ENCODE results near the gene POU2AF3. TPM values are rescaled to one million over a fixed set of nuclear protein-coding genes. Genes with fewer than 3 reads are reported as not detected.

Gene POU2AF3
- total and polyA plus RNA-seq, 8 donors, result 1.1 to 15.7 (median 2.2) TPM

DNA sequence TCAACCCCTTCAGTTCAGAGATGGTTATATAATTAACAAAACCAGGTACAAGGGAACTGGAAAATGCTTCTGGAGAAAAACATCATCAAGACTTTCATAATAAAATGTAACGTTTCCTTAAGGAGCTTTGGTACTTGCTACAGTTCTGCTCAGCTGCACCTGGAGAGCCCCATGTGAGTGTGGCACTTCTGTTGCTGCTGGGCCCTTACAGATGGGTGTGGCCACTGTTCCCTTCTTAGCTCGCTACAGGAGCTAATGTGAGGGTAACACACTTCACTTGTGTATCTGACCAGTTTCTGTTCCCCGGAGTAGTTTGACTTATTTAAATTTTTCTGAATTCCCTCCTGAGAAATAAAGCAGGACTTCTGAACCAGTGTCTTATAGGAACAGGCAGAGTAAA lies 4.0 kb downstream of the POU2AF3 start:
- Histone ChIP-seq H3K9me3 (no peaks in the 10 kb centered on the region), H3K4me1 (peaks cover 4 to 42% (median 34%) of the 10 kb centered on the region in 3 donors), H3K27ac (peak overlapping the region; percentile 34 to 85 (median 57)), H3K4me3 (no peak overlapping the region), H3K36me3 (no peaks in the 10 kb centered on the region), H3K27me3 (no peaks in the 10 kb centered on the region)
- TF ChIP-seq, protein P1, sequence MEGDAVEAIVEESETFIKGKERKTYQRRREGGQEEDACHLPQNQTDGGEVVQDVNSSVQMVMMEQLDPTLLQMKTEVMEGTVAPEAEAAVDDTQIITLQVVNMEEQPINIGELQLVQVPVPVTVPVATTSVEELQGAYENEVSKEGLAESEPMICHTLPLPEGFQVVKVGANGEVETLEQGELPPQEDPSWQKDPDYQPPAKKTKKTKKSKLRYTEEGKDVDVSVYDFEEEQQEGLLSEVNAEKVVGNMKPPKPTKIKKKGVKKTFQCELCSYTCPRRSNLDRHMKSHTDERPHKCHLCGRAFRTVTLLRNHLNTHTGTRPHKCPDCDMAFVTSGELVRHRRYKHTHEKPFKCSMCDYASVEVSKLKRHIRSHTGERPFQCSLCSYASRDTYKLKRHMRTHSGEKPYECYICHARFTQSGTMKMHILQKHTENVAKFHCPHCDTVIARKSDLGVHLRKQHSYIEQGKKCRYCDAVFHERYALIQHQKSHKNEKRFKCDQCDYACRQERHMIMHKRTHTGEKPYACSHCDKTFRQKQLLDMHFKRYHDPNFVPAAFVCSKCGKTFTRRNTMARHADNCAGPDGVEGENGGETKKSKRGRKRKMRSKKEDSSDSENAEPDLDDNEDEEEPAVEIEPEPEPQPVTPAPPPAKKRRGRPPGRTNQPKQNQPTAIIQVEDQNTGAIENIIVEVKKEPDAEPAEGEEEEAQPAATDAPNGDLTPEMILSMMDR (IDR thresholded peaks at IDR 0.05), result no peak
- intact Hi-C loops (cut with DNase I), result loop anchor here in 2 of 3 donors (5.0 to 10.0 kb wide), 2 partner anchors 53 to 120 kb away; no protein-coding TSS in a partner anchor
- FAIRE-seq (no peak), ATAC-seq (peak in 1 of 4 donors; percentile 26), DNase-seq (no peak)
- WGBS, 2 donors, result 17 to 20% methylated on average over 3 of the region's 3 CpGs

DNA sequence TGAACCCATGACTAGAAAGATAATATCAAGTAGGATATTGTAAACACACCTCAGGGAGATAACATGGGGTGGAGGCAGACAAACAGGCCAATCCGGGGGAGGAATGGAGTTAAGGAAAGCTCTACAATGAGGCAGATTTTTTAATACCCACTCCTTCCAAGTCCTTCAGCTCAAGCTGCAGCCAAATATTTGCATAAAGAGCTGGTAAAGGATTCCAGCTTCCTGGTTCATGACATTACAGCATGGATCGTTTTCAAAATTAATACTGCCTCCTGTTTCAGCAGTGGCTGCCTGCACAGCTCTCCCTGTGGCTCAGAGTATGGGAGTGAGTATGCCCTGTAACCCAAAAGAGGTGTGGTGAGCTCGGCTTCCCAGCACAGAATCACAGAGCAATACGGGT lies 5.1 kb downstream of the POU2AF3 start:
- no peaks in the 10 kb centered on the region for H3K36me3 ChIP-seq
- no peak overlapping the region for H3K4me3 ChIP-seq
- no peaks in the 10 kb centered on the region for H3K27me3 ChIP-seq
- TF ChIP-seq, protein P1 (IDR thresholded peaks at IDR 0.05), result no peak
- DNase-seq, result peak in 4 of 6 donors; percentile 33 to 63 (median 59)
- peak; percentile 32 for FAIRE-seq
- intact Hi-C loops (cut with DNase I), result loop anchor here in 2 of 3 donors (5.0 to 10.0 kb wide), 2 partner anchors 51 to 119 kb away; no protein-coding TSS in a partner anchor
- ATAC-seq, result peak; percentile 42 to 68 (median 63)
- peaks cover 8 to 45% (median 44%) of the 10 kb centered on the region in 3 donors for H3K4me1 ChIP-seq
- no peaks in the 10 kb centered on the region for H3K9me3 ChIP-seq
- WGBS, 2 donors, result 6 to 10% methylated on average over 4 of the region's 4 CpGs
- peak overlapping the region; percentile 34 to 85 (median 57) for H3K27ac ChIP-seq

DNA sequence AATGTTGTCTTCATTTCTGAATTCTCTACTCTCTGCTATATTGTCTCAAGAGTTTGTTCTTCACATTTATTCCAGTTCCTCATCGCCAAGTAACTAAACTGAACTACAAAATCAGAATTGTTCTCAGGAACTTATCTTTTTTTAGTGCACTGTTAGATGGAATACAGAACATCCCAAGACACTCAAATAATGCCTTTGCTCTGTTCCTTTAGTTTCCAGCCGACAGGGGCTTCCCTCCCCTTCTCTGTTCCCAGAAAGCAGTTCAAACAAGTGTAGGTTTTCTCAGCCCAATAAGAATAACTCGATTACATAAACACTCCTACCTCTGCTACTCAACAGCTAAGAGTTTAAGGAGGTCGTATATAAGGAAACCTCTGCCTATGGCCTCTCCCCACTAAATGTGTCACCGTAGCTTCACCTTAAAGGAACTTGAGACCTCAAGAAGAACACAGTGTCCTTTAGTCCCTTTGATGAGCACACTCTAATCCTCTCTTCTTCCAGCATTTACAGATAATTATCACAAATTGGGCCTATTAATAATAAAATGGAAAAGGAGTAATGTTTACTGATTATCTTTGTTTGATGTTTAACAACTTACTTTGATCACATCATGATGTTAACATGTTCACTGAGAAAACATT lies 6.9 kb downstream of the POU2AF3 start:
- Histone ChIP-seq H3K4me3 (no peak overlapping the region), H3K9me3 (no peaks in the 10 kb centered on the region), H3K27ac (no peak overlapping the region), H3K4me1 (peaks cover 8 to 55% (median 41%) of the 10 kb centered on the region in 3 donors), H3K36me3 (no peaks in the 10 kb centered on the region), H3K27me3 (no peaks in the 10 kb centered on the region)
- no peak for FAIRE-seq
- ATAC-seq, result no peak
- WGBS, 2 donors, result 76 to 80% methylated on average over 5 of the region's 5 CpGs
- intact Hi-C loops (cut with DNase I), result loop anchor here in 1 of 3 donors (10.0 kb wide), 1 partner anchor 50 kb away; no protein-coding TSS in a partner anchor
- TF ChIP-seq, protein P1 (IDR thresholded peaks at IDR 0.05), result no peak
- DNase-seq, result no peak

DNA sequence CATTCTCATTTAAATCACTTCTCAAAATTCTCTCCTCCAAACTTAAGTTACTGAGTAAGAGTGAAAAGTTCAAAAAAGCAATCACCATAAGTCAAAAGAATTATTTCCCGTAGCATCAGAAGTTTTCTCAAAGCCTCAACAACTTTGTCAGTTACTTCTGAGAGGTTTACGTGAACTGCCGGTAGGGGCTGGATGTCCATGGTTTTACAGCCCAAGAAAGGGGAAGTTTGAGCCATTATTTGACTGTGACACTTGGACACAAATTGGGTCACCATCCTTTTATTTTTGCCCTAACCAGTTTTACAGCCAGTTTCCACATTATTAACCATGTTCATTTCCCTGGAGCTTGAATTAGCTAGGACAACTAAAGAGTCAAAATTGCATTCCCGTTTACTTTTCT lies 7.5 kb downstream of the POU2AF3 start:
- no peak for FAIRE-seq
- WGBS, 2 donors, result 84 to 88% methylated on average over 4 of the region's 4 CpGs

More for the DNA sequence above, 7.5 kb downstream of the POU2AF3 start:
- H3K27me3 ChIP-seq, result no peaks in the 10 kb centered on the region
- peaks cover 8 to 56% (median 39%) of the 10 kb centered on the region in 3 donors for H3K4me1 ChIP-seq
- H3K4me3 ChIP-seq, result no peak overlapping the region
- TF ChIP-seq, protein P1 (IDR thresholded peaks at IDR 0.05), result no peak
- H3K9me3 ChIP-seq, result no peaks in the 10 kb centered on the region
- ATAC-seq (no peak), DNase-seq (no peak)
- H3K36me3 ChIP-seq, result no peaks in the 10 kb centered on the region
- intact Hi-C loops (cut with DNase I), result loop anchor here in 1 of 3 donors (10.0 kb wide), 1 partner anchor 49 kb away; no protein-coding TSS in a partner anchor
- no peak overlapping the region for H3K27ac ChIP-seq
